Lung (tissue), 12 donors: ENCODE data around the gene GCG. TPM values are rescaled to one million over a fixed set of nuclear protein-coding genes. Genes with fewer than 3 reads are reported as not detected.

Source experiments
- ATAC-seq: fragments of 200-7000 bp; cut with Tn5 transposase; one replicate; pipeline ENCODE4 v1.9.1; 2020; ENCODE audit warnings: moderate number of reproducible peaks; ENCODE audit not compliant: insufficient read depth, low FRiP score
- DNase-seq, 3 donors: peaks; one replicate each; pipeline ENCODE4 v3.0.0-alpha.2; 2013 to 2017
- H3K27ac ChIP-seq, 2 donors: one replicate each; pipeline ENCODE4 v1.5.1; 2013; ENCODE audit warnings: mild to moderate bottlenecking in 2 of 2, moderate library complexity in 2 of 2, control low read depth in 1 of 2, inconsistent platforms in 1 of 2, low read depth in 1 of 2, low read length in 1 of 2
- H3K27me3 ChIP-seq, 3 donors: one replicate each; pipeline ENCODE4 v1.5.1; 2013; ENCODE audit warnings: low read length in 2 of 3; ENCODE audit not compliant: control insufficient read depth in 3 of 3, insufficient read depth in 3 of 3
- H3K36me3 ChIP-seq, 4 donors: one replicate each; pipeline ENCODE4 v1.5.1; 2013; ENCODE audit warnings: low read length in 4 of 4, mild to moderate bottlenecking in 1 of 4, moderate library complexity in 1 of 4; ENCODE audit not compliant: control insufficient read depth in 4 of 4, insufficient read depth in 4 of 4
- H3K4me1 ChIP-seq, 5 donors: one replicate each; pipeline ENCODE4 v1.5.1; 2013; ENCODE audit warnings: low read length in 5 of 5, mild to moderate bottlenecking in 2 of 5, moderate library complexity in 1 of 5; ENCODE audit not compliant: control insufficient read depth in 5 of 5, insufficient read depth in 5 of 5
- H3K4me3 ChIP-seq: one replicate; pipeline ENCODE4 v1.5.1; 2013; ENCODE audit warnings: mild to moderate bottlenecking, control low read depth, moderate library complexity
- H3K9ac ChIP-seq, 2 donors: one replicate each; pipeline ENCODE4 v1.5.1; 2013; ENCODE audit warnings: low read length in 2 of 2, control low read depth in 1 of 2; ENCODE audit not compliant: insufficient read depth in 1 of 2
- H3K9me3 ChIP-seq, 4 donors: one replicate each; pipeline ENCODE4 v1.5.1; 2013; ENCODE audit warnings: low read length in 3 of 4, mild to moderate bottlenecking in 1 of 4, moderate library complexity in 1 of 4; ENCODE audit not compliant: control insufficient read depth in 4 of 4, insufficient read depth in 3 of 4
- CTCF ChIP-seq: IDR thresholded peaks from 2 replicates; pipeline ENCODE4 v1.5.1; 2012; ENCODE audit warnings: mild to moderate bottlenecking; ENCODE audit errors: control extremely low read depth, extremely low read depth
- WGBS, 2 donors: extraction: QIAGEN DNeasy Blood & Tissue Kit; methylation state at CpG; one replicate each; pipeline ENCODE4 v1.1.7; 2013; 5-methylcytosine and 5-hydroxymethylcytosine counted together
- polyA plus RNA-seq, 2 donors: library from polyadenylated mRNA; stranded (reverse); fragments of 200-250 nt; gene quantifications; one replicate each; pipeline ENCODE4 v1.2.1, GENCODE V29; 2013
- total RNA-seq, 2 donors: library from RNA; depleted of rRNA in 1 of 2; stranded (reverse); fragments of >200 nt in 1 of 2; gene quantifications; one replicate each; pipeline ENCODE4 v1.2.1, GENCODE V29; 2014 to 2021
- donor health status: control.
- donor health status: control.
- donor health status: Bipolar disorder and iron deficiency.
- donor health status: healthy.
- donor health status: DM: yes; HTN: yes; CAD: no.

GCG gene
- total and polyA plus RNA-seq, 4 donors: 0.14 TPM; not detected in 3

- no peak for TF ChIP-seq CTCF
- no peak for ATAC-seq
- no peaks in the 10 kb centered on the region for H3K27me3 ChIP-seq
- no peak overlapping the region for H3K4me3 ChIP-seq
- H3K36me3 ChIP-seq: no peaks in the 10 kb centered on the region
- no peaks in the 10 kb centered on the region for H3K4me1 ChIP-seq
- no peak overlapping the region for H3K9ac ChIP-seq
- no peaks in the 10 kb centered on the region for H3K9me3 ChIP-seq
- WGBS, 2 donors: 91 to 95% methylated on average over 8 of the region's 8 CpGs
- no peak for DNase-seq
- no peak overlapping the region for H3K27ac ChIP-seq
Measured at GRCh38 chr2:162149940-162150339, 2.1 kb downstream of the GCG start.

GRCh38 chr2:162149466-162149865 lies 2.6 kb downstream of the GCG start:
- no peaks in the 10 kb centered on the region for H3K4me1 ChIP-seq
- TF ChIP-seq CTCF: no peak
- H3K4me3 ChIP-seq: no peak overlapping the region
- 77 to 78% methylated on average over 2 of the region's 2 CpGs for WGBS, 2 donors
- H3K9me3 ChIP-seq: no peaks in the 10 kb centered on the region
- H3K27me3 ChIP-seq: no peaks in the 10 kb centered on the region
- no peaks in the 10 kb centered on the region for H3K36me3 ChIP-seq
- H3K9ac ChIP-seq: no peak overlapping the region
- ATAC-seq (no peak), DNase-seq (no peak)
- H3K27ac ChIP-seq: no peak overlapping the region

- no peak overlapping the region for H3K27ac ChIP-seq
- DNase-seq: no peak
- no peak for TF ChIP-seq CTCF
- no peak overlapping the region for H3K9ac ChIP-seq
- no peaks in the 10 kb centered on the region for H3K27me3 ChIP-seq
- H3K4me1 ChIP-seq: no peaks in the 10 kb centered on the region
- H3K36me3 ChIP-seq: no peaks in the 10 kb centered on the region
- WGBS, 2 donors: 62 to 68% methylated on average over 3 of the region's 3 CpGs
- ATAC-seq: no peak
- no peaks in the 10 kb centered on the region for H3K9me3 ChIP-seq
- no peak overlapping the region for H3K4me3 ChIP-seq
Measured at GRCh38 chr2:162148956-162149355, 3.1 kb downstream of the GCG start.

- H3K4me3 ChIP-seq: no peak overlapping the region
- no peaks in the 10 kb centered on the region for H3K27me3 ChIP-seq
- H3K36me3 ChIP-seq: no peaks in the 10 kb centered on the region
- WGBS, 2 donors: 90 to 92% methylated on average over 4 of the region's 4 CpGs
- no peak for TF ChIP-seq CTCF
- no peaks in the 10 kb centered on the region for H3K4me1 ChIP-seq
- H3K27ac ChIP-seq: no peak overlapping the region
- no peak for ATAC-seq
- H3K9ac ChIP-seq: no peak overlapping the region
- no peak for DNase-seq
- no peaks in the 10 kb centered on the region for H3K9me3 ChIP-seq
Measured at GRCh38 chr2:162143969-162144368, 8.1 kb downstream of the GCG start.
